ENCODE results near the gene RNF213.

Gene RNF213

GRCh38 chr17:80216473-80217456 lies 43.9 kb upstream of the RNF213 start:
- no peak overlapping the region for H3K4me3 ChIP-seq (ENCODE audit: low read depth, low read length)
- no peak for TF ChIP-seq CTCF (IDR thresholded peaks at IDR 0.05; ENCODE audit: borderline replicate concordance, insufficient read depth, low read depth, low read length)

- H3K4me3 ChIP-seq (ENCODE audit: low read depth, low read length): no peak overlapping the region
- no peak for TF ChIP-seq CTCF (IDR thresholded peaks at IDR 0.05; ENCODE audit: borderline replicate concordance, insufficient read depth, low read depth, low read length)
These were observed 42.8 kb upstream of the RNF213 start for GRCh38 chr17:80217703-80218362.

- H3K4me3 ChIP-seq (ENCODE audit: low read depth, low read length): no peak overlapping the region
These were observed 42.3 kb upstream of the RNF213 start for GRCh38 chr17:80218391-80218790.

DNA sequence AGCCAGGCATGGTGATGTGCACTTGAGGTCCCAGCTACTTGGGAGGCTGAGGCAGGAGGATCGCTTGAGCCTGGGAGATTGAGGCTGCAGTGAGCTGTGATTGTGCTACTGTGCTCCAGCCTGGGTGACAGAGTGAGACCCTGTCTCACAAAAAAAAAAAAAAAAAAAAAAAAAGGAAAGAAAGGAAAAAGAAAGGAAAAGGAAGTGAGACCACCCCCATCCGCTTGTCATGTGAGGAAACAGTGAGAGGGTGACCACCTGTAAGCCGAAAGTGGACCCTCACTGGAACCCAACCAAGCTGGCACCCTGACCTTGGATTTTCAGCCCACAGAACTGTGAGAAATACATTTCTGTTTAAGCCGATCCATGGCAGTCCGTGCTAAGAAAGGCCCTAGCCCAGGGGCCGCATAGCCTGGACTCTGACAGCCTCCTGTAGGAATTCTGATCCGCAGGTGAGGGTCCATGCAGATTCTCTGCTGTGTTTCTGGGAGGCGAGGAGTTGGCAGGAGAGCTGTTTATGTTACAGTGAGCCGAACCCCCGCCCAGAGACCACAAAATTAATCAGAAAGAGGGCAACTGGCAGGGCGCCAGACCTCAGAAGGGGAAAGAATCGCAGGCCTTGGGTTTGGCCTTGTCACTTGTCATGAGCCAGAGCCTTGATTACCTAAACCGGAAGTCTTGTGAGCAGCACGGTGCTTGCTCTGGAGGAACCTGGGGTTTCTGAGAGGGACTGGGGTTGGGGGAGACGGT lies 41.5 kb upstream of the RNF213 start:
- H3K4me3 ChIP-seq (ENCODE audit: low read depth, low read length): peak overlapping the region; percentile 83
- no peak for TF ChIP-seq CTCF (IDR thresholded peaks at IDR 0.05; ENCODE audit: borderline replicate concordance, insufficient read depth, low read depth, low read length)

More at GRCh38 chr17:80218391-80218790, 42.3 kb upstream of the RNF213 start:
- TF ChIP-seq CTCF (IDR thresholded peaks at IDR 0.05; ENCODE audit: borderline replicate concordance, insufficient read depth, low read depth, low read length): no peak

DNA sequence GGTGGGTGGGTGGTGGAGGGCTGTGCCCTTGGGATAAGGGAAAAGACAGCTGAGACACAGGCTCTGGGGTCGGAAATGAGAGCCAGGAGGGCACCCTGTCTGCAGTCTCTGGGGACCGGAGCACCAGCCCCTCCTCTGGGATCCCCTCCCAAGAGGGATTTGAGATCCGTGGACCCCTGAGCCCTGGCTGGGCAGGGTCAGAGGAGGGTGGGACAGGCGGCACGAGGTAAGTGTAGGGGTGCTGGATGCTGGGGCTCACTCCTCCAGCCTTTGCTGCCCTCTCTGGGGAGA lies 40.9 kb upstream of the RNF213 start:
- peak overlapping the region; percentile 83 for H3K4me3 ChIP-seq (ENCODE audit: low read depth, low read length)
- no peak for TF ChIP-seq CTCF (IDR thresholded peaks at IDR 0.05; ENCODE audit: borderline replicate concordance, insufficient read depth, low read depth, low read length)

- no peak for TF ChIP-seq CTCF (IDR thresholded peaks at IDR 0.05; ENCODE audit: borderline replicate concordance, insufficient read depth, low read depth, low read length)
- peak within 1 kb of the TSS; percentile 83 for H3K4me3 ChIP-seq (ENCODE audit: low read depth, low read length)
These were observed 40.5 kb upstream of the RNF213 start, which contains the start of the genes SGSH and SLC26A11 for GRCh38 chr17:80220054-80220735. TSS of gene SGSH (minus strand) at chr17:80220333. CDS start at chr17:80220313, 20 bp downstream. TSS of gene SLC26A11 (plus strand) at chr17:80220427. CDS start at chr17:80221561, 1,134 bp downstream.

All from GM12875 (cell line).